ENCODE data around the gene PET100. TPM values are rescaled to one million over a fixed set of nuclear protein-coding genes. Genes with fewer than 3 reads are reported as not detected.
A peak's percentile ranks its signal among the peaks of the same experiment; 100 is the strongest.

PET100 gene
- total RNA-seq, 1 donor from 2014 or later, result 141 TPM

GRCh38 chr19:7637374-7638256 lies 8.0 kb downstream of the PET100 start:
- no peaks in the 10 kb centered on the region for H3K36me3 Mint-ChIP-seq (ENCODE audit: low read depth)
- peaks cover 7% of the 10 kb centered on the region for H3K9me3 Mint-ChIP-seq
- DNase-seq (ENCODE audit: low read depth, low spot score), result no peak
- no peak overlapping the region for H3K27ac Mint-ChIP-seq (ENCODE audit: unreplicated experiment)
- no peak overlapping the region for H3K4me3 Mint-ChIP-seq
- no peak for TF ChIP-seq CTCF (conservative IDR thresholded peaks at IDR 0.05)
- no peaks in the 10 kb centered on the region for H3K4me1 Mint-ChIP-seq
- peaks cover 66% of the 10 kb centered on the region for H3K27me3 Mint-ChIP-seq (ENCODE audit: low read depth)

- TF ChIP-seq CTCF (conservative IDR thresholded peaks at IDR 0.05), result no peak
- H3K9me3 Mint-ChIP-seq, result peaks cover 7% of the 10 kb centered on the region
- no peak for DNase-seq (ENCODE audit: low read depth, low spot score)
- H3K27ac Mint-ChIP-seq (ENCODE audit: unreplicated experiment), result no peak overlapping the region
- no peaks in the 10 kb centered on the region for H3K4me1 Mint-ChIP-seq
- no peak overlapping the region for H3K4me3 Mint-ChIP-seq
- peaks cover 66% of the 10 kb centered on the region for H3K27me3 Mint-ChIP-seq (ENCODE audit: low read depth)
- H3K36me3 Mint-ChIP-seq (ENCODE audit: low read depth), result no peaks in the 10 kb centered on the region
Measured at GRCh38 chr19:7638802-7639465, 9.3 kb downstream of the PET100 start.

GRCh38 chr19:7639863-7640348 lies 10.3 kb downstream of the PET100 start:
- no peak overlapping the region for H3K27ac Mint-ChIP-seq (ENCODE audit: unreplicated experiment)
- H3K36me3 Mint-ChIP-seq (ENCODE audit: low read depth), result no peaks in the 10 kb centered on the region
- H3K9me3 Mint-ChIP-seq, result peaks cover 7% of the 10 kb centered on the region
- H3K4me1 Mint-ChIP-seq, result no peaks in the 10 kb centered on the region
- no peak for DNase-seq (ENCODE audit: low read depth, low spot score)
- H3K27me3 Mint-ChIP-seq (ENCODE audit: low read depth), result peaks cover 57% of the 10 kb centered on the region
- no peak for TF ChIP-seq CTCF (conservative IDR thresholded peaks at IDR 0.05)
- H3K4me3 Mint-ChIP-seq, result no peak overlapping the region

DNA sequence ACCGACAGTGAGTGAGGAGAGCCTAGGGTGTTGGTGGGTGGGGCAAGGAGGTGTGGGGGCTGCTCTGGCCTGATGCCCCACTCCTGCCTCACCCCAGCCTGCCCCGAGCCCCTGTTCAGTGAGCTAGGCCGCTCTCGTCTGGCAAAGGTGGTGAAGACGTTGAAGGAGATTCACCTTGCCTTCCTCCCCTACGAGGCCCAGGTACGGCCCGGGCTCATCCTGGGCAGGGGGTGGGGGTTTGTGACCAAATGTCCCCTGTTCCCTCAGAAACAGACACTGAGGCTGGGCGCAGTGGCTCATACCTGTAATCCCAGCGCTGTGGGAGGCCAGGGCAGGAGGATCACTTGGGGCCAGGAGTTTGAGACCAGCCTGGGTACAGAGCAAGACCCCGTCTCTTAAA lies 11.2 kb downstream of the PET100 start:
- H3K36me3 Mint-ChIP-seq (ENCODE audit: low read depth), result no peaks in the 10 kb centered on the region
- H3K4me3 Mint-ChIP-seq, result no peak overlapping the region
- no peaks in the 10 kb centered on the region for H3K4me1 Mint-ChIP-seq
- no peak for TF ChIP-seq CTCF (conservative IDR thresholded peaks at IDR 0.05)
- peaks cover 7% of the 10 kb centered on the region for H3K9me3 Mint-ChIP-seq
- H3K27me3 Mint-ChIP-seq (ENCODE audit: low read depth), result peaks cover 51% of the 10 kb centered on the region
- no peak for DNase-seq (ENCODE audit: low read depth, low spot score)
- no peak overlapping the region for H3K27ac Mint-ChIP-seq (ENCODE audit: unreplicated experiment)

GRCh38 chr19:7641290-7642276 lies 12.0 kb downstream of the PET100 start:
- no peak for DNase-seq (ENCODE audit: low read depth, low spot score)
- no peak overlapping the region for H3K27ac Mint-ChIP-seq (ENCODE audit: unreplicated experiment)
- TF ChIP-seq CTCF (conservative IDR thresholded peaks at IDR 0.05), result peak; percentile 22
- no peaks in the 10 kb centered on the region for H3K36me3 Mint-ChIP-seq (ENCODE audit: low read depth)
- no peaks in the 10 kb centered on the region for H3K4me1 Mint-ChIP-seq
- H3K27me3 Mint-ChIP-seq (ENCODE audit: low read depth), result peaks cover 44% of the 10 kb centered on the region
- no peak overlapping the region for H3K4me3 Mint-ChIP-seq
- peaks cover 7% of the 10 kb centered on the region for H3K9me3 Mint-ChIP-seq

Data from neural crest cell (in vitro differentiated cells).